ELF-1 (cell line): ENCODE results near the gene BRI3.

Experiments
- DNase-seq: peaks from one replicate; pipeline ENCODE4 v3.0.0-alpha.2; 2016; ENCODE audit warnings: low read depth, low spot score

Gene BRI3

GRCh38 chr7:98252425-98253054, 28.9 kb upstream of the BRI3 start:
- no peak for DNase-seq

GRCh38 chr7:98254516-98254915, 27.0 kb upstream of the BRI3 start:
- DNase-seq = no peak

DNA sequence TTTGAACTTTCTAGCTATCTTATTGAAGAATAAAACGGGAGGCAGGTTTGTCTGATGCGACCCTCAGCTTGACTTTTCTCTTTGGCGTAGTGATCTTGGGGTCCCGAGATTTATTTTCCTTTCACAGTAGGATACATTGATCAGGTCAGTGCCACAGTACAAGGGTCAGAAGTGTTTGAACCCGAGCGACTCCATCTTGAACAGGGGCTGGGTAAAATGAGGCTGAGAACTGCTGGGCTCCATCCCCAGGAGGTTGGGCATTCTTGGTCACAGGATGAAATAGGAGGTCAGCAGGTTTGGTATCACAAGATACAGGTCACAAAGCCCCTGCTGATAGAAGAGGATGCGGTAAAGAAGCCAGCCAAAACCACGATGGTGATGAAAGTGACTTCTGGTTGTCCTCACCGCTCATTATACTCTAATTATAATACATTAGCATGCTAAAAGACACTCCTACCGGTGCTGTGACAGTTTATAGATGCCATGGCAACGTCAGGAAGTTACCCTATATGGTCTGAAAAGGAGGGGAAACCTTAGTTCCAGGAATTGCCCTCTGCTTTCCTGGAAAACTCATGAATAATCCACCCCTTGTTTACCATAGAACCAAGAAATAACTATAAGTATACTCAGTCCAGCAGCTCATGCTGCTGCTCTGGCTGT, 26.4 kb upstream of the BRI3 start:
- DNase-seq = no peak

- DNase-seq = no peak
Measured at GRCh38 chr7:98256431-98256830, 25.1 kb upstream of the BRI3 start.

DNA sequence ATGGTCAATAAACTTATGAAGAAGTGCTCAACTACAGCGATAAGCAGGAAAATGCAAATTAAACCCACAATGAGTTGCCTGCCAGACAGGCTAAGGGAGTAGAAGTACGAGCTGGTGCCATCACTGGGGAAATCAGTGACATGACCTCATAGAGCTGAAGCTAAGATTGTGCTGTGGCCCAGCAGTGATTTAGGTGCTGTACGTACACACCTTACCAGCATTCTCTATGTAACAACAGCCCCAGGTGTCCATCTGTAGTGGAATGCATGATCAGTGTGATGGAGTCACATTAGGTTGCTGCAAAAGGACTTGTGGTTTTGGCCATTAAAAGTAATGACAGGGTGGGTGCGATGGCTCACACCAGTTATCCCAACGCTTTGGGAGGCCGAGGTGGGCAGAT, 23.8 kb upstream of the BRI3 start:
- no peak for DNase-seq

- DNase-seq = peak; percentile 86
Measured at GRCh38 chr7:98265841-98266271, 15.6 kb upstream of the BRI3 start.

DNA sequence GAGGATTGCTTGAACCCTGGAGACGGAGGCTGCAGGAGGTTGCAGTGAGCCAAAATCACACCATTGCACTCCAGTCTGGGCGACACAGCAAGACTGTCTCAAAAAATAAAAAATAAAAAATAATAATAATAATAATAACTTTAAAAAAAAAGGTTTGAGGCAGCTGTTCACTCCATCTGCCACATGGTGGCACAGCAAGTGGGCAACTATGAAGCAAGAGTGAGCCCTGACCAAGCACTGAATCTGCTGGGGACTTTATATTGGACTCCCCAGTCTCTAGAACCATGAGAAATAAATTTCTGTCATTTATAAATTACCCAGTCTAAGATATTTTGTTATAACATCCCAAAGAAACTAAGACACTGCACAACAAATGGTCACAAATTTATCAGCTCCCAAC, 14.6 kb upstream of the BRI3 start:
- DNase-seq = no peak

- no peak for DNase-seq
Measured at GRCh38 chr7:98267303-98267702, 14.2 kb upstream of the BRI3 start.

- no peak for DNase-seq
Measured at GRCh38 chr7:98276241-98276761, 5.2 kb upstream of the BRI3 start.

DNA sequence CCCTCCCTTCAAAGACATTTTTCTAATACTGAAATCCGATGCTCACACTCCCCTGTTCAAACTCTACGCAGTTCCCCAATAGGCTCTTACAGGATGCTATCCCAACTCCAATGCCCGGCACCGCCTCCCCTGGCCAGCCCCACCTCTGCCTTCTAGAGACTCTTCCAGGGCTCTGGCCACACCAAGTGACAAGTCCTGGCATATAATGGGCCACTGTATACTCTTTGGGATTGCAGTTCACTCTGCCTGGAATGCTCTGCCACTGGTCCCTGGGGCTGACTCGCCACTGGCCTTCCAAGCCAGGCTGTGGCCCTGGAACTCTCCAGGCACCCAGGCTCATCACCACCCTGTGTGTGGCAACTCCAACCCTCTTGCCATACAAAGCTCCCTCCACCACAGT, 3.1 kb upstream of the BRI3 start:
- DNase-seq = no peak

DNA sequence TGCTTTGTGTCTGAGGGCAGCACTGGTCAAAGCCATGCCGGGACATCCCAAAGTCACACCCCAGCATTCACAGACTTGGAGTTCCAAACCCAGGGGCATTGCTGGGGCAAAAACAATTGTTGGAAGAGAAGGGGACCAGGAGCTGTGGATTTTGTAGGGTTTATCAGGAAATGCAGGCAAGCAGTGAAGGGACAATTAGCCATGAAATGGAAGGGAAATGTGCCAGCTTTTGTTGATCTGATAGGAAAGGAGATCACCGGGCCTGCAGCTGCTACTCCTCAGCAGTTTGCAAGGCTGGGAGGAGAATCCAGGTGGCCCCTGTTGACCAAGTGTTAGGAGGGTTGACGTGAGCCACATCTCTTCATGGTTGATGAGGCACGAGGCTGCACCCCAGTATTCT, 2.5 kb upstream of the BRI3 start:
- DNase-seq = no peak

- no peak for DNase-seq
Measured at GRCh38 chr7:98280296-98280695, 1.2 kb upstream of the BRI3 start.

DNA sequence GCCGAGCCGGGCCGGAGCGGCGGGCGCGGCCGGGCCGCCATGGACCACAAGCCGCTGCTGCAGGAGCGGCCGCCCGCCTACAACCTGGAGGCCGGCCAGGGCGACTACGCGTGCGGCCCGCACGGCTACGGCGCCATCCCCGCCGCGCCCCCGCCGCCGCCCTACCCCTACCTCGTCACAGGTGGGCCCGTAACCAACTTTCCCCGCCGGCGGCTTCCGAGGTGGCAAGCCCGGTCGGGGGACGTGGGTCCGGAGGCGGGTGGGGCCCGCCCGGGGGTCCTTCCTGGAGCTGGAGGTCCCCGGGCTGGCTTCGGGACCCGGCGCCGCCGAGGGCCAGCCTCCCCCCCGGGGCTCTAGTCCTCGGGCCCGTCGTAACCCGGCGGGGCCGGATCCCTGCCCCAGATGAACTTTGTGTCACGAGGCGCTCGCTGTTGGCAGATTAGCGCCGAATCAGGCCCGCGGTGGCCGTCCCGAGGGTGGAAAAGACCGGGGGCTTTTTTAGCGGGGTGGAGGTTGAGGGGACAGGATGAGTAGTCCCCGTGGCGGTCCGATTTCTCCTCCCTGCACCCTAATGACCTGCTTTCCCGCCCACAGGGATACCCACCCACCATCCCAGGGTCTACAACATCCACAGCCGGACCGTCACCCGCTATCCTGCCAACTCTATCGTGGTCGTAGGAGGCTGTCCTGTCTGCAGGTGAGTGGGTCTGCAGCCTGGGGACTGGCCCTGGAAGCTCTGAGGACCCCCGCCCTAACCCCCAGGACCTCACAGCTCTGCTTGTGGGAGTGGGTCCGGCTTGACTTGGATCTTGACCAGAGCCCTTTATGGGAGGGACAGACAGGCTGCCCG, 496 bp downstream of the BRI3 start:
- DNase-seq = no peak

- no peak for DNase-seq
Measured at GRCh38 chr7:98282703-98283102, 1.2 kb downstream of the BRI3 start.

- no peak for DNase-seq
Measured at GRCh38 chr7:98283127-98283886, 1.8 kb downstream of the BRI3 start.

DNA sequence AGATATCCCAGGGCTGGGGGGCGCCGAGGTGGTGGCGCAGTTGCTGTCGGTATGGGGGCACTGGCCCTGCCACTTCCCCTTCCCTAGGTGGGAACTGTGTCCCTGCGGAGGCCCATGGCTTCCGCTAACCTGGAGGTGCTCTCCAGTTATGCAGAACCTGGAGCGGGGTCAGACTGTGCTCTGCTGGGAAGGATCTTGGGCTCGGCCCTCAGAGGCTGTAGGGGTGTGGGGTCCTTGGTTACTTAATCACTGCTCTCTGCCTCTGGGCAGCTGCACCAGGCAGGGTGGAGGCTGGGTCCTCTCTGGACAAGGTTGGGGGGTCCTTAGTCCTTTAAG, 2.4 kb downstream of the BRI3 start:
- DNase-seq = no peak

GRCh38 chr7:98284335-98285036, 3.0 kb downstream of the BRI3 start:
- DNase-seq = peak; percentile 66

GRCh38 chr7:98285157-98286092, 3.9 kb downstream of the BRI3 start:
- DNase-seq = no peak

DNA sequence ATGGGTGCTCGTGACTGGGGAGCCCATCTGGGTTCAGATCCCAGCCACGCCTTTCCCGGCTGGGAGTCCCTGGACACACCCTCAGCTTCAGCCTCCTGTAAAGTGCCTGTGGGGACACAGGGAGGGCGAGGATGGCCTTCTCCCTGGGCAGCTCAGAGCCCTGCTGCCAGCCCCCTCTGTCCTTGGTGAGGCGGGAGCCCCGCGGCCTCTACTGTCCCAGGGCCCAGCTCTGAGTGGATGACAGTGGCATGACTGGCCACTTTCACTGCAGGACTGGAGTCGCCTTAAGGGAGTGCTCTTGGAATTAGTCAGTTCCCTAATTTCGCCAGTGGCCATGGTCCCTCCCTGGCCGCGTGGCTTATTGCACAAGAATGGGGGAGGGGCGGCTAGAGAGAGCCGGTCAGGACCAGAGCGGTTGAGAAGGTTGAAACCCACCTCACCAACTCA, 4.6 kb downstream of the BRI3 start:
- peak; percentile 87 for DNase-seq
